RPMI8226 (cell line): ENCODE measurements around the gene PDSS2.
"Not testable (repeated sequence)": the region's sequence is repeated elsewhere in the genome, so short reads cannot be mapped to it uniquely, and the experiment has no call there.

Experiments used
- DNase-seq: peaks from one replicate; pipeline ENCODE4 v3.0.0-alpha.2; 2015

The PDSS2 gene

GRCh38 chr6:107459283-107460082 lies at the start of gene PDSS2:
Gene PDSS2, minus strand, starts transcription at chr6:107459564. Its CDS starts 279 bp downstream, at chr6:107459285.
- peak; percentile 97 for DNase-seq

GRCh38 chr6:107506145-107506544 lies 46.8 kb upstream of the PDSS2 start:
- no peak for DNase-seq

GRCh38 chr6:107504270-107505026 lies 45.1 kb upstream of the PDSS2 start:
- no peak for DNase-seq

GRCh38 chr6:107496892-107497684 lies 37.7 kb upstream of the PDSS2 start:
- no peak for DNase-seq

GRCh38 chr6:107495971-107496370 lies 36.6 kb upstream of the PDSS2 start:
- DNase-seq = peak; percentile 42

- no peak for DNase-seq
Observed at GRCh38 chr6:107495196-107495643, 35.9 kb upstream of the PDSS2 start.

- DNase-seq = no peak
Observed at GRCh38 chr6:107493158-107494057, 34.0 kb upstream of the PDSS2 start.

- no peak for DNase-seq
Observed at GRCh38 chr6:107491760-107492660, 32.6 kb upstream of the PDSS2 start.

- peak; percentile 40 for DNase-seq
Observed at GRCh38 chr6:107491138-107491609, 31.8 kb upstream of the PDSS2 start.

- DNase-seq = no peak
Observed at GRCh38 chr6:107490566-107491137, 31.3 kb upstream of the PDSS2 start.

- DNase-seq = no peak
Observed at GRCh38 chr6:107489636-107490565, 30.5 kb upstream of the PDSS2 start, which contains the start of gene SOBP. Gene SOBP, plus strand, starts transcription at chr6:107490117. Its CDS starts 500 bp downstream, at chr6:107490617.

GRCh38 chr6:107488875-107489635 lies 29.7 kb upstream of the PDSS2 start:
- DNase-seq = no peak

GRCh38 chr6:107488174-107488874 lies 29.0 kb upstream of the PDSS2 start:
- DNase-seq = no peak

GRCh38 chr6:107485157-107485556 lies 25.8 kb upstream of the PDSS2 start:
- no peak for DNase-seq

- DNase-seq = no peak
Observed at GRCh38 chr6:107479089-107479690, 19.8 kb upstream of the PDSS2 start.

GRCh38 chr6:107475826-107476225 lies 16.5 kb upstream of the PDSS2 start:
- not testable (repeated sequence) for DNase-seq

- DNase-seq = not testable (repeated sequence)
Observed at GRCh38 chr6:107475360-107475759, 16.0 kb upstream of the PDSS2 start.
